ENCODE measurements around the gene TEAD1.

The TEAD1 gene

GRCh38 chr11:12971955-12972354 is 297.7 kb downstream of the TEAD1 start:
- DNase-seq (ENCODE audit: low read depth in 4 of 4, low spot score in 1 of 4) = no peak

GRCh38 chr11:12973528-12974181 is 299.4 kb downstream of the TEAD1 start:
- DNase-seq (ENCODE audit: low read depth in 4 of 4, low spot score in 1 of 4) = no peak

GRCh38 chr11:12975195-12975594 is 301.0 kb downstream of the TEAD1 start:
- DNase-seq (ENCODE audit: low read depth in 4 of 4, low spot score in 1 of 4) = no peak

GRCh38 chr11:12979928-12980689 is 305.9 kb downstream of the TEAD1 start:
- no peak for DNase-seq (ENCODE audit: low read depth in 4 of 4, low spot score in 1 of 4)

- DNase-seq (ENCODE audit: low read depth in 4 of 4, low spot score in 1 of 4) = no peak
These were observed 307.7 kb downstream of the TEAD1 start for GRCh38 chr11:12981676-12982522.

GRCh38 chr11:12983336-12983735 is 309.1 kb downstream of the TEAD1 start:
- DNase-seq (ENCODE audit: low read depth in 4 of 4, low spot score in 1 of 4) = no peak

GRCh38 chr11:12986194-12986898 is 312.1 kb downstream of the TEAD1 start:
- no peak for DNase-seq (ENCODE audit: low read depth in 4 of 4, low spot score in 1 of 4)

- no peak for DNase-seq (ENCODE audit: low read depth in 4 of 4, low spot score in 1 of 4)
These were observed 315.4 kb downstream of the TEAD1 start for GRCh38 chr11:12989428-12990161.

GRCh38 chr11:12990162-12990480 is 315.9 kb downstream of the TEAD1 start:
- DNase-seq (ENCODE audit: low read depth in 4 of 4, low spot score in 1 of 4) = no peak

GRCh38 chr11:12991426-12991825 is 317.2 kb downstream of the TEAD1 start:
- DNase-seq (ENCODE audit: low read depth in 4 of 4, low spot score in 1 of 4) = no peak

GRCh38 chr11:12993626-12994025 is 319.4 kb downstream of the TEAD1 start:
- no peak for DNase-seq (ENCODE audit: low read depth in 4 of 4, low spot score in 1 of 4)

All from stimulated activated CD4-positive, alpha-beta T cell treated with anti-CD3 and anti-CD28 coated beads, Interleukin-1b, Interleukin-23, amount 100 ng/mL, for 24 hours (primary cell).